PC-3 (cell line): ENCODE data around the gene KCNQ2.

ENCODE experiments used
- EZH2 ChIP-seq: fragments of 300-600 bp; sonication (generic); IDR thresholded peaks from one replicate; pipeline ENCODE4 v1.6.1; 2017; ENCODE audit warnings: antibody characterized with exemption, mild to moderate bottlenecking, low read length; ENCODE audit not compliant: unreplicated experiment
- TF ChIP-seq, protein P1 (sequence below): fragments of 300-600 bp; sonication (generic); conservative IDR thresholded peaks from 2 replicates; pipeline ENCODE4 v1.5.1; 2017; ENCODE audit warnings: antibody characterized with exemption, low read depth, mild to moderate bottlenecking, low read length

DNA sequence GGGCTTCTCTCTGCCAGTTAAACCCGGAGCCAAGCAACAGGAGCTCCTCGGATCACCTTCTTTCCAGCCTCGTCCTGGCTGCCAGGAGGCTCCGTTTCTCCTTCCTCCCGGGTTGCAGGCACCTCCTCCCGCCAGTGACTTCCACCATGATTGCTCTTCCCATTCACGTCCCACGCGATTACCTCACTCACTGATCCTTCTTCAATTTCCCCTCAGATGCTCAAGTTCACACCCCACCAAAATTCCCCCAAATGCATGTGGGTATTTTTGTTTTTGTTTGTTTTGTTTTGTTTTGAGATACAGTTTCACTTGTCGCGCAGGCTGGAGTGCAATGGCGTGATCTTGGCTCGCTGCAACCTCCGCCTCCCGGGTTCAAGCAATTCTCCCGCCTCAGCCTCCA is 25.1 kb downstream of the KCNQ2 start:
- TF ChIP-seq, protein P1, sequence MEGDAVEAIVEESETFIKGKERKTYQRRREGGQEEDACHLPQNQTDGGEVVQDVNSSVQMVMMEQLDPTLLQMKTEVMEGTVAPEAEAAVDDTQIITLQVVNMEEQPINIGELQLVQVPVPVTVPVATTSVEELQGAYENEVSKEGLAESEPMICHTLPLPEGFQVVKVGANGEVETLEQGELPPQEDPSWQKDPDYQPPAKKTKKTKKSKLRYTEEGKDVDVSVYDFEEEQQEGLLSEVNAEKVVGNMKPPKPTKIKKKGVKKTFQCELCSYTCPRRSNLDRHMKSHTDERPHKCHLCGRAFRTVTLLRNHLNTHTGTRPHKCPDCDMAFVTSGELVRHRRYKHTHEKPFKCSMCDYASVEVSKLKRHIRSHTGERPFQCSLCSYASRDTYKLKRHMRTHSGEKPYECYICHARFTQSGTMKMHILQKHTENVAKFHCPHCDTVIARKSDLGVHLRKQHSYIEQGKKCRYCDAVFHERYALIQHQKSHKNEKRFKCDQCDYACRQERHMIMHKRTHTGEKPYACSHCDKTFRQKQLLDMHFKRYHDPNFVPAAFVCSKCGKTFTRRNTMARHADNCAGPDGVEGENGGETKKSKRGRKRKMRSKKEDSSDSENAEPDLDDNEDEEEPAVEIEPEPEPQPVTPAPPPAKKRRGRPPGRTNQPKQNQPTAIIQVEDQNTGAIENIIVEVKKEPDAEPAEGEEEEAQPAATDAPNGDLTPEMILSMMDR: no peak
- TF ChIP-seq EZH2: no peak
